SIG-M5 (cell line): ENCODE data around the gene IFITM10.

Experiments
- DNase-seq: peaks from one replicate; lab custom pipeline; 2025; lab: John Stamatoyannopoulos, UW

IFITM10 gene

DNA sequence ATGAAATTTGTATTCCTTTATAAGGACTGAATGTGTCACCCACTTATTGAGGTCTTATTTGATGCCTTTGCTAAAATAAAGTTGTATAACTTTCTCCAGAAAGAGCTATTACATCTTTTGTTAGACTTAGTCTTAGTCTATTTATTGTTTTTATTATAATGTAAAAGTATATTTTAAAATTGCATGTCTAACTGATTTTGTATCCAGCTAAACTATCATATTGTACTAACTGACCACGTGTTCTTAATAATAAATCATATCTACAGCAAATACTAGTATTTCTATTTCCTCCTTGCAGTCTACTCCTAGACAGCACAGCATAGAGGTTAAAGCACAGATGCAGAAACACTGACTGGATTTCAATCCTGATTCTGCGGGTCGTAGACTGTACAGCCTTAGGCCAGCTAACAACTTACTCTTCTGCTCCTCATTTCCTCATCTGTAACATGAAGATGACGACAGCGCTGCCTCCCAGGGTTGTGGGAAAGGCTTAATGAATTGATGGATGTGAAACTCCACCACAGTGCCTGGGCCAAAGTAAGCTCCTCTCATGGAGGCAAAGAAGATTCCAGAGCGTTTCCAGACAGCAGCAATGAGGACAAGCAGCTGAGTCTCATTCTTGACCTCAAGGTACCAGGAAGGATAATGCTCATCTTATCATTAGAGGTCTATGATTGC lies 13.2 kb downstream of the IFITM10 start:
- no peak for DNase-seq

DNA sequence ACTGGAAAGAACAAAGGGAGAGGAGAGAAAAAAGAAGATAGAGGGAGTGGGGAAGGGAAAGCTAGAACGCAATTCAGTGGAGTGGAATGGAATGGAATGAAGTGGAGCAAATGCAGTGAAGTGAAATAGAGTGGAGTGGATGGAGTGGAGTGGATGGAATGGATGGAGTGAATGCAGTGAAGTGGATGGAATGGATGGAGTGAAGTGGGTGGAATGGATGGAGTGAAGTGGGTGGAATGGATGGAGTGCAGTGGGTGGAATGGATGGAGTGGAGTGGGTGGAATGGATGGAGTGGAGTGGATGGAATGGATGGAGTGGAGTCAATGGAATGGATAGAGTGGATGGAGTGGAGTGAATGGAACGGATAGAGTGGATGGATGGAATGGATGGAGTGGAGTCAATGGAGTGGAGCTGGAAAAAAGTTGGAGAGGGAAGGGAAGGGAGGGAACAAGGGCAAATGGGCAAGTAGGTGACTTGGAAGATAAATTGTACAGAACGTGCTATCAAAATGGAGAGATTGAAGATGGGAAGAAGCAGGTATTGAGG lies 13.9 kb downstream of the IFITM10 start:
- DNase-seq: no peak

GRCh38 chr11:1735271-1735670 lies 15.1 kb downstream of the IFITM10 start:
- DNase-seq: no peak

DNA sequence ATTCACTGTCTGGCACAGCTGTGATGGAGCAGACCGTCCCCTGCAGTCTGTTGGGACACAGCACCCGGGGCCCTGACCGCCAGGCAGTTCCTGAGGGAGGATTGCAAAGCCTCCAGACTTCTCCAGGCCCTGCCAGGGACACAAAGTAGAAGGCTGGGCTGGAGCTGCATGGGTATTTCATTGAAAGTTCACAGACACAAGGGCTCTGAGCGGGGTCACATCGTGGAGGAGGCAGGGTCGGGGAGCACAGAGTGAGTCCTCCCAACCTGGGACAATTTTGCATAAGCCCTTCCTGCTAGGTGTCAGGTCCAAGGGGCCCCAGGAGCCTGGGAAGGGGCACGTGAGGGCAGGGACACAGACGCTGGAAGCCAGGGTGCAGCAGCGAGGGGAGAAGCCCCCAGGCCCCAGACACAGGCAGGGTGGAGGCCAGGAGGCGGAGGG lies 15.7 kb downstream of the IFITM10 start:
- DNase-seq: no peak

DNA sequence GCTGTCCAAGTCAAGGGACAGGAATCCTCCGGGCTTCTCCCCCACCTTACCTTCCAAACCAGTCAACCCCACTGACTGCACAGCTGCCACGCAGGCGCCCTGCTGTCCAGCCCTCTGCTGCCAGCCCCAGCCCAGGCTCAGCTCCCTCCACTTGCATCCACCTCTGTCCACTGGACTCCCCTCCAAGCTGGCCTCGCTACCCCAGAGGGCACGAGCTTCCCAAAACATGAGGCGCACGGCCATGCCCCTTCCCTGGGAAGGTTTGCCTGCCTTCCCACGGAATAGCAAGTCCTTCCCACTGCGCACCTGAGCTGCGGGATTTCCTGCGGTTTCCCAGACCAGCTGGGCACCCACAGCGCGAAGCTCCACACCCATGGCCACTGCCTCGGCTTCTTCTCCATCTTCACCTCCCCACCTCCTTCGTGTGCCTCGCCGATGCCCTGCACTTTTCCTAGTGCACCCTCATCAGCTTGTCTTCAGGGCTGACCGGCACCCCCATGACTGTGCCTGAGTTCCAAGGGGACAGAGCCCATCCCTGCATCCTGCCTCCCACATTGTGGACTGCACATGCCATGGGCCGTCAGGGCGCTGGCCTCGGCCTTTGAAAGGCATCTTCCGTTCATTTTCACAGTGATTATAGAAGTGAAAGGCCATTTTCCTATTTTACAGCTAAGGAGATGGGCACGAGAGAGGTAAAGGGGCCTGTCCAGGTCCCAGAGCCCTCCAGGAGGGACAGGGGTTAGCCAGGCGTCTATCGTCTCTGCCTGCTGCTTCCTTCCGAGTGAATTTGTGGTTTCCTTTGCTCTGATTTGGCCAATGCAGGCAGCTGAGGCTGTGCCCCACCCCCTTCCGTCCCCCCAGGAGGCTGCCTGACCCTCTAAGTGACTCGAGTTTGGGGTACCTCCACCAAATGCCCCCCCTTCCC lies 16.4 kb downstream of the IFITM10 start:
- no peak for DNase-seq

- DNase-seq: no peak
Observed at GRCh38 chr11:1733009-1733715, 17.2 kb downstream of the IFITM10 start.

DNA sequence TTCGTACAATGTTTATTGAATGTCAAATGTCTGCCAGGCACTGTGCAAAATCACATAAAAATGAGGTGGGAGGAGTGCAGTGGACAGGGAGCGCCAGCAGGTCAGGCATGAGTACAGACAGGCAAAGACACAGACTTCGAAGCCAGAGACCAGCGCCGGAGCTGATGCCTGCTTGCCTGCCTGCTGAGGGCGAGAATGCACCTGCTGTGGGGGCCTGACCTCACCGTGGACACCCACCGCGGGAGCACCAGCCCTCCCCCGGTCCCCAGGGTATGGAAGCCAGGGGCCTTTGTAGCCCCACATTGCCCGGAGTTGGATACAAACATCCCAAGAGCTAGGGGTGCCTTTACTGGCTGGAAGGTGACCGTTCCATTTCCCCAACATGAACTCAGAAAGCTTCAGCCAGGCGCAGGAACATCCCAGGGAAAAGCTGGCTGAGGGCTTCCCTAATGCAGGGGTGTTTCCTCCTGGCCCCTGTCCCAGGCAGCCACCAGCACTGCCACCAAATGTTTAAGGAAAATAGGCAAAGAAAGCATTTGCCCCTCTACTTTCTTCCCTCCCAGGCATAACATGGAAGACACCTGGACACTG lies 17.9 kb downstream of the IFITM10 start:
- DNase-seq: no peak

GRCh38 chr11:1731451-1732059 lies 18.8 kb downstream of the IFITM10 start:
- DNase-seq: no peak

DNA sequence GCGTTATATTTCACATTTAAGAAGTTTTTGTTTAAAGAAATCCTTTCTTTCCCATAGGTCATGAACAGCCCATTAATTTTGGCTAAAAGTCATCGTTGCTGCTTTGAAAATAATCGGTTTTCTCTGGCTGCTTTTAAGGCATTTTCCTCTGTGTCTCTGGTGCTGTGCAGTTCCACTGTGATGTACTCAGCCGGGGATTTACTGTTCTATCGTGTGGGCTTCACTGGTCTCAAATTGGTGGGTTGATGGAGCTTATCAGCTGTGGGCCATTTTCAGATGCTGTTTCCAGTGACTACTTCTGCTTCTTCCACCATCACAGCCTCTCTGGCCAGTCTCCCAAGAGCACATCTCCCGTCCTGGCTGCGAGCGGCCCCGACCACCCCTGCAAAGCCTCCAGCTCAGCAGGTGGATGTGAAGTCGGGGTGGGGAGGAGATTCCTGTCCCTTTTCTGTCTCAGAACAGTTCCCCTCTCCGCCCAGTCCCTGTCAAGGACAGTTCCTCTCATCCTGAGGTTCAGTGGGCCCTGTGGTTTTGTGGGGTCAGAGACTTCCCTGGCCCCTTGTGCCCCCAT lies 20.3 kb downstream of the IFITM10 start:
- no peak for DNase-seq

DNA sequence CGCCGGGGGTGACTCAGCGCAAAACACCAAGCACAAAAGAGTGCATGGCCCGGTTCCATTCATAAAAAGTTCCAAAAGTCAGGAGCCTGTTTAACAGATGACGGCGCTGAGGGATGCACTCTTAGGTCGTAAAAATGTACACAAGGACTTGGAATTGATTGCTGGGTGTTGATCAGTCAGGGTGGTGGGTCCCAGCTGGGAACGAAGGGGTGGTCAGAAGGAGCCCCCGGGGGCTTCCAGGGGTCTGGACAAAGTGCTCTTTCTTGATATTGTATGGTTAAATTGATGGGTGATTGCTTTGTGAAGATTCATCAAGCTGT lies 20.7 kb downstream of the IFITM10 start:
- DNase-seq: no peak

- DNase-seq: no peak
Observed at GRCh38 chr11:1728931-1729691, 21.3 kb downstream of the IFITM10 start.

GRCh38 chr11:1728301-1728700 lies 22.1 kb downstream of the IFITM10 start:
- no peak for DNase-seq

DNA sequence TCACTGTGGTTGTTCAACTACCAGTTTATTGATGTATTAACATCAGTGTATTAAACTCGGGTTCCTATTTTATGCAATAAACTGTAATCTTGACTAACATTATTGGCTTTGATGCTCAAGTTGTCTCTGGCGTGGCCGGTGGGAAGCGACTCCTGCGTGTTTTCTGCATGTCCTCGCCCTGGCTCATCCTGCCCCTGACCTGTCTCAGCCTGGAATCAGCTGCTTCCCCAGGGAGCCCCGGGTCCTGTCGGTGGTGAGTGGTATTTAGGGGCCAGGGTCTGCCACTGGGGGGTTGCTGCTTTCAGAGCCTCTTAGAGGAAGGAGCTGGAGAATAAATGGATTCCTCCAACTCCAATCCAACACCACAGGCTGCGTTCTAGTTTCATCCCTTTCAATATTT lies 22.5 kb downstream of the IFITM10 start:
- DNase-seq: no peak

GRCh38 chr11:1727096-1727690 lies 23.2 kb downstream of the IFITM10 start:
- DNase-seq: no peak

- DNase-seq: no peak
Observed at GRCh38 chr11:1719781-1720180, 30.6 kb downstream of the IFITM10 start.

DNA sequence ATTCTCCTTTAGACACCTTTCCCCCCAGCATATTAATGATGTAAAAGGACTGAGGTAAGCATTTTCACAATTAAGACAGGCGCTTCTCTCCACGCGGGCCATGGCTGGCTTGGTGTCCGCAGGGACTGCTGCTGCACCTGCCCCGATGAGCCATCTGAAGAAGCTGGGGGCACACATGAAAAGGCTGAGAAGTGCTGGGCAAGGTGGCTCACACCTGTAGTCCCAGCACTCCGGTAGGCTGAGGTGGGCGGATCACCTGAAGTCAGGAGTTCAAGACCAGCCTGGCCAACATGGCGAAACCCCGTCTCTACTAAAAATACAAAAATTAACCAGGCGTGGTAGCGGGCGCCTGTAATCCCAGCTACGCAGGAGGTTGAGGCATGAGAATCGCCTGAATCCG lies 32.1 kb downstream of the IFITM10 start:
- DNase-seq: no peak

GRCh38 chr11:1717745-1718144 lies 32.6 kb downstream of the IFITM10 start:
- no peak for DNase-seq

GRCh38 chr11:1714908-1715885 lies 35.2 kb downstream of the IFITM10 start:
- DNase-seq: no peak

DNA sequence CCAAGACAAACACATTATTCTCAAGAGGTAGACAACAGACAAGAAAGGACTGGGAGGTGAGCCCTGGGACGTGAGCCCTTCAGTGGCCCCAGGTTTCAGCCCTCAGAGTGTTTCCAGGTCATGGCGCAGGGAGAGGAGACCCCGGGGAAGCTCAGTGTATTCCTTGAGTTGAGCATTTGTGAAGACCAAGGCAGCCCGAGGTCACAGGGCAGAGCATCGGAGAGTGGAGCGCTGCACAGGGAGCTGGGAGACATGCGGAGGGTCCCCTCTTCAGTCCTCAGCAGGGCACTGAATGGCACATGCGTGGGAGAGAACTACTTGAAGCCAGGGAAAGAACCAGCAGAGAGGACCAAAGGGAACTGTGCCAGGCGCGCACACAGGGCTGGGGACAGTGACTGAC lies 41.7 kb downstream of the IFITM10 start:
- DNase-seq: no peak
